NCI-H2196 (cell line): ENCODE data around the gene SUGT1.
A peak's percentile ranks its signal among the peaks of the same experiment; 100 is the strongest.
"Not testable (repeated sequence)": the region's sequence is repeated elsewhere in the genome, so short reads cannot be mapped to it uniquely, and the experiment has no call there.

Experiments
- DNase-seq: peaks from one replicate; lab custom pipeline; 2025; ENCODE audit not compliant: unreplicated experiment; lab: John Stamatoyannopoulos, UW

Gene SUGT1

GRCh38 chr13:52665325-52665724 is 12.7 kb downstream of the SUGT1 start:
- DNase-seq, result peak; percentile 7

GRCh38 chr13:52669677-52670076 is 17.0 kb downstream of the SUGT1 start:
- DNase-seq, result no peak

- DNase-seq, result no peak
Measured at GRCh38 chr13:52670726-52671125, 18.1 kb downstream of the SUGT1 start.

- DNase-seq, result peak; percentile 1
Measured at GRCh38 chr13:52673465-52673864, 20.8 kb downstream of the SUGT1 start.

DNA sequence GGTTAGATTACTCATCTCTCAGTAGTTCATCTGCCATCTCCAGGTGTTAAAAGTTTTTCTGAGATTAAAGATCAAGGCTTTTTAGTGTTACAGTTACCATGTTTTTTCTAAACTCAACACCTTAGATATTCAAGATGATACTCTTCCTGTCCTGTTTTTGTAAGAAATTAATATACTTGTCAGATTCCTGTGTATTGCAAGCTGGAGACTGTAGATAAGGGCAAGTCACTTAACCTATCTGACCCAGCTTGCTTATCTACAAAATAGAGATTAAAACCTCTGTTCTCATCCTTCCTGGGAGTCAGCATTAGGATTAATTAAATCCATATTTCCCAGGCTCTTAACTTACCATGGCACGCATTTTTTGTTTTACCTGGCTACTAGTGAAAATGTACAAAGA is 25.2 kb downstream of the SUGT1 start:
- DNase-seq, result no peak

DNA sequence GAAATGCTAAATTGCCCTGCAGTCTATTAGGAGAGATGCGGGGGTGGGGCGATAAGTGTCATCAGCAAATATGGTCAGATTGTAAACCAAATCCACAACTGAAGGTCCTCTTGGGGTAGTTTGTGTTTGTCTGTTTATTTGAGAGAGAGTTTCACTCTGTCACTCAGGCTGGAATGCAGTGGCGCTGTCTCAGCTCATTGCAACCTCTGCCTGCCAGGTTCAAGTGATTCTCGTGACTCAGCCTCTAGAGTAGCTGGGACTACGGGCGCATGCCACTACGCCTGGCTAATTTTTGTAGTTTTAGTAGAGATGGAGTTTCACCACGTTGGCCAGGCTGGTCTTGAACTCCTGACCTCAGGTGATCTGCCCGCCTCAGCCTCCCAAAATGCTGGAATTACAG is 33.2 kb downstream of the SUGT1 start:
- not testable (repeated sequence) for DNase-seq

DNA sequence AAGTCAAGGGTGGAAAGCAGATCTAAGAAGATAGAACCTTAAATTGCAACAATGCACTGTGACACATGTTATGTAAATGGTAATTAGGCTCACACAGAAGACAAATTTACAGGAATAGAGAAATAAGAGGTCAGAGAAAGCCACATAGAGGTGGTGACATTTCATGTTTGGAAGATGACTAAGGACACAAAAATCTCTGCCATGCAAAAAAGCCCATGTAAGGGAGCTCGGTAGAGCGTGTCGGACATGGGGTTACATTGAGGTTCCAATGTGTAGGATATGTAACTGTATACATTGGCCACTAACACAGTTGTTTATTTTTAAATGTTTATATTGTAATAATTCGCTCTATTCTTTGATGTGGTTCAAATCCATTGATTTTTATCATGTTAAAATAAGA is 33.7 kb downstream of the SUGT1 start:
- DNase-seq, result no peak

DNA sequence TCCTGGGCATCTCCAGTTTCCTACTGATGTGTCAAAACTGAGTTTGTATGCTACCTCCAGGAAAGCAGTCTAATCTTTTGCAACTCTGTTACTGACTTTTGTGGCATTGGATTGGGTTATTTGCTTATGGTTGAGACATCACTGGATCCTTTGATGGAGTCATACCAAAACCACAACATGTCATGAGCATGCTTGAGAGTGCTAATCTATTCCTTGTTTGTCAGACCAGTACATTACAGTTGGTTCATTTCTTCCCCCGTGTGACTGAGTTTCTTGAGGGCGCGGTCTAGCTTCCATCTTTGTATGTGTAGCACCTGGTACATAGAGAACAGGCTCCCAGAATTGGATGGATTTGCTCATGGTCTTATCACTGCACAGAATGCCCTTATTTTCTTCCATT is 43.2 kb downstream of the SUGT1 start:
- DNase-seq, result no peak

GRCh38 chr13:52696566-52696965 is 43.9 kb downstream of the SUGT1 start:
- DNase-seq, result no peak

DNA sequence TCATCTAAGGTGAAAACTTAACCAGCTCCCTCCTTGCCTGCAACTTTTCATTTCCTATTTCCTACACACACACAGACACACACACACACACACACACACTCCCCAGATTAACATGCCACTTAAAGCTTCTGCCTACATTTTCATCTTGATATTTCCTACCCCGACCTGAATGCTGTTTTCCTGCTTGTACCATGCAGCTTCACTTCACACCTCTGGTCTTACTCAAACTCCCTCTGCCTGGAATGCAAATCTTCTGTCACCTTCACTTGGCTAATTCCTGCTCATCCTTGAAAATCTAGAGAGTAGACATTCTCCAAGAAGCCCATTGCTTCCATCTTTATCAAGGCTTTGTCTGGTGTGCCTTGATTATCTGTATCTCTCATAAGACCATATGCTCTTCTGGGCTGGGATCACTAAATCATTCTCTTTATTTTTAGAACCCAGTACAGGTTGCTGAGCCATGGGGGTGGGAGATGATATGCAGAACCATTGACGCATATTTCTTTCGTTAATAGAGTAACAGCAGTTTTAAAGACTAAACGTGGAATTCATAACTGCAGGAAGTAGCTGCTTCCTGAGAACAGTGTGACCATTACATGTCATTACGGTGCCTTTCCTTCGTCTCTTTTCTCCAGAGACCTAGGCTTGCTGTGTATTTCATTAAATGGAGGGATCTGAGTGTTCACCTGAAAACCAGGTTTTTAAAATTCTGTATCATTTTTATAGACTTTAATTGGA is 49.3 kb downstream of the SUGT1 start:
- DNase-seq, result no peak

GRCh38 chr13:52703482-52703881 is 50.8 kb downstream of the SUGT1 start:
- DNase-seq, result no peak

- no peak for DNase-seq
Measured at GRCh38 chr13:52706081-52706480, 53.4 kb downstream of the SUGT1 start.

GRCh38 chr13:52707375-52707774 is 54.7 kb downstream of the SUGT1 start:
- DNase-seq, result no peak

DNA sequence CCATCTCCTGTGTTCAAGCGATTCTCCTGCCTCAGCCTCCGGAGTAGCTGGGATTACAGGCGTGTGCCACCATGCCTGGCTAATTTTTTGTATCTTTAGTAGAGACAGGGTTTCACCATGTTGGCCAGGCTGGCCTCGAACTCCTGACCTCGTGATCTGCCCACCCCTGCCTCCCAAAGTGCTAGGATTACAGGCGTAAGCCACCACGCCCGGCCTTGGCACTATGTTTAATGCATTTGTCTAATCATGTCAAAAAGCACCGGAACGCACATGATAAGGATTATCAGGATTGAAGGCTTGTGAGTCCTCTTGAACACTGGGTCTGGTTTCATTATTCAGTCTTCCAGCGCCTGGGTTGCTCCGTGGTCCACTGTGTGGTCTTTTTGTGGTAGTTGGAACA is 55.6 kb downstream of the SUGT1 start:
- DNase-seq, result not testable (repeated sequence)

DNA sequence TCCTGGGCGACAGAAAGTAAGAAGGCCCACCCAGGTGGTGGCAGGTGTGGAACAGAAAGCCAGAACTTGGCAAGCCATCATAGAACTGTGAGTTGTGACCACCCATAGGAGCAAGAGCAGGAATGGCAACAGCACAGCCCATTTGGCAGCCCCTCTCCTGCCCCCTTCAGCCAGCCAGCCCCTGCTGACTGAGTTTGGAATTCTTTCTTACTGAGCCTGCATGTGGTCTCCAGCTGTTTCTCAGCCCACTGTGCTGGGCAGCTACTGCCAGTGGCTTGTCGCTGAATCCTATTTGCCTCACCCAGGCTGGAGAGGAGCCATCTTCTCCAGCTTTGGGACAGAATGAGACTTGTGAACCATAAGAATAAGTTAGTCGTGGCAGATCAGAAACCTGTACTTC is 58.6 kb downstream of the SUGT1 start:
- no peak for DNase-seq

DNA sequence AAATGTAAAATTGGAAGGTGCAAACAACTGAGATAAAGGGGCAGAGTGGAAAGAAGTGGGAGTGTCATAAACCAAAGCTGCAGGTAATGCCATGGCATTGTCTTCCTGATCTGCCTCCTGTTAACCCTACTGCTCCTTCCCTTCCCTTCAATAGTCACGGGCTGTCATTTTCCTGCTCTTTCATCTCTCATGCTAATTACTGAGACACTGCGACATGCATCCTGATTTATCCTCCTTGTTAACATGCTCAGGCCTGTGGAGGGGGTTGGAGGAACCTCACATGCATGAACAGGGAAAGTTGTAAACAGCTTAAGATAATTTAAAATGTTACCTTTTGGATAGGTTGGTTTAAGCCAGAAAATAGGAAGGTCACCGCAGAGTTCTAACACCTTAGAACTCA is 59.7 kb downstream of the SUGT1 start:
- DNase-seq, result no peak

- no peak for DNase-seq
Measured at GRCh38 chr13:52713894-52714293, 61.3 kb downstream of the SUGT1 start.

- DNase-seq, result not testable (repeated sequence)
Measured at GRCh38 chr13:52720904-52721303, 68.3 kb downstream of the SUGT1 start.

DNA sequence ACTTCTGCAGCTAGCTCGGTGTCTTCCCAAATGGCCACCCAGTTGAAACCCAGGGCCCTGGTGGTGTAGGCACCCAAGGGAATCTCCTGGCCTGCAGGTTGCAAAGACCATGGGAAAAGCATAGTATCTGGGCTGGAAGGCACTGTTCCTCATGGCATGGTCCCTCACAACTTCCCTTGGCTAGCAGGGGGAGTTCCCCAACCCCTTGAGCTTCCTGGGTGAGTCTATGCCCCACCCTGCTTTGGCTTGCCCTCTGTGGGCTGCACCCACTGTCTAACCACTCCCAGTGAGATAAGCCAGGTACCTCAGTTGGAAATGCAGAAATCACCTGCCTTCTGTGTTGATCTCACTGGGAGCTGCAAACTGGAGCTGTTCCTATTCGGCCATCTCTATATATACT is 68.7 kb downstream of the SUGT1 start:
- DNase-seq, result not testable (repeated sequence)

DNA sequence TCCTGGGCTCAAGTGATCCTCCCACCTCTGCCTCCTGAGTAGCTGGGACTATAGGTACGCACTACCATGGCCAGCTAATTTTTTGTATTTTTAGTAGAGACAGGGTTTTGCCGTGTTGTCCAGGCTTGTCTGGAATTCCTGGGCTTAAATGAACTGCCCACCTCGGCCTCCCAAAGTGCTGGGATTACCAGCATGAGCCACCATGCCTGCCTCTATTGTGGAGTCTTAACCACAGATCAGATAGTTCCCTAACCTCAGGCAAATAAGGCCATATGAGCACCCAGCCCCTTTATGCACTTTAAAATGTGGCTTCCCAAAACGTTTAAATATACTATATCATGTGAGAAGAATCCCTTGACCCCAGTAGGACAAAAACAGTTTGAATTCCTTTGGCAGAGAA is 70.5 kb downstream of the SUGT1 start:
- no peak for DNase-seq

DNA sequence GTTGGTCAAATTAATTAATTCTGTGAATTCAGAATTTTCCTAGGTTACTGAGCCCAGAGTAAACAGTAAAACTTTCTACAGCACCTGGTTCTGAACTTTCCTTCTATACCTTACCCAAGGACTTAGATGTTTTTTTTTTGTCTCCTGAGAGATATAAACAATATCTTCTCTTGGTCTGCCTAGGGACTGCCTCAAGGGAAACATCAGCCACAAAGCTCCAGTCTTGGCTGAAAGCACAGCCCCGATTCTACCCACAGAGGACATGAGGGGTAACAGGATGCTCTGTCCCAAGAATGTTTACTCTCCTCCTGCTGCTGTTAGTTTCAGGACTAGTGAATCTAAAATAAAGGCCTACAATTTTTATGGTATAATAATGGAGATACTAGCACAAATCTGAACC is 72.7 kb downstream of the SUGT1 start:
- no peak for DNase-seq

GRCh38 chr13:52726258-52726657 is 73.6 kb downstream of the SUGT1 start:
- no peak for DNase-seq

GRCh38 chr13:52734075-52734623 is 81.5 kb downstream of the SUGT1 start:
- no peak for DNase-seq
